ENCODE results near the gene IL13RA2.

The IL13RA2 gene

DNA sequence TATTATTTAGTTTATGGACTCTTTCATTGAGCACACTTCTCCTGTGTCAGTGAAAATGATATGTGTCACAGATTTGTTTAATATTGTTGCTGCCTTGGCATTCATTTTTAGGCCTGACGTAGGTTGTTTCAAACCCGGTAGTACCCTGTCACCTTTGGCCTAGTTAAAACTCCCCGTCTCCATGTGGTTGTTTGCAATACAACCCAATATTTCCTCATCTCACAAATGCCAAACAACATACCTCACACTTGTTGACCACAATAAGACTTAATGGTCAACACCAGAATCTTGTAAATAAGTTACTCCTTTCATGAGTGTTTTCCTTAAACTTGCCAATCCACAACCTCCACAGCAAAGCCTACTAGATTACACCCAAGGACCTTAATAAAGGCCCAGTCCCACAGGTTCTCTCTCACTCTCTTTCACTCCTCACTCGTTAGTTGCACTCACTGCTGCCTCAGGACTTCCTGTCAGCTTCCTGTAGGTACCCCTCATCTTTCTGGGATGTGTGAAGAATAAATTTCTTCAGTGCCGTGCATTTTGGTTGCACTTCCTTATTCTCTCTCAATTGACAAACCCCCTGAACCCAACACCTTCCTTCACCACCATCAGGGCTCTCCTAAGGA is 31.3 kb downstream of the IL13RA2 start:
- DNase-seq, result no peak

DNA sequence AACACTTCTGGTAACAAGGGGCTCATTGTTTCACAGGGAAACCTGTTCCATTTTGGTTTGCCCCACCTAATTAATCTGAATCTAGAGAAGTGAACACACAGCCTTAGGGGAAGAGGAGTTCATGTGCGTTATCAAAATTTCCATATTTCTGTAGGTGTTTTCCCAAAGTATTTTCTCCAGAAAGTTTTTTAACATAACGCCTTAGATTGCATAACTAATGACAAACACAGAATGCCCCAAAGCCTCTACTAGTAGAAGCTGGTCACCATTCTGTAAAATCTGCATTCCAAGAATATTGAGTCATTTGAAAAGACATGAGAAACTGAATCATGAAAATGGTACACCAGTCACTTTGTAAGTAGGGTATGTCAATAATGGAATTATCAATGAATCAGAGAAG is 41.1 kb downstream of the IL13RA2 start:
- DNase-seq, result no peak

DNA sequence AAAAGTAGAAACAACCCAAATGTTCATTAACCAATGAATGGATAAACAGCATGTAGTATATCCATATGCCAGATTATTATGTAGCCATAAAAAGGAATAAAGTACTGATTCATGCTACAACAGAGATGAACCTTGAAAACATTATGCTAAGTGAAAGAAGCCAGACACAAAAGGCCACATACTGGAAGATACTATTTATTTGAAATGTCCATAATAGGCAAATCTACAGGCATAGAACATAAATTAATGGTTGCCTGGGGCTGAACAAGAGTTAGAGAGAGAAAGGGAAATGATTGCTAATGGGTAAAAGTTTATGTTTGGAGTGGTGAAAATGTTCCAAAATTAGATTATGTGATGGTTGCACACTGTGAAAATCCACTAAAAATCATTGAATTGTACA is 44.4 kb downstream of the IL13RA2 start:
- DNase-seq, result no peak

DNA sequence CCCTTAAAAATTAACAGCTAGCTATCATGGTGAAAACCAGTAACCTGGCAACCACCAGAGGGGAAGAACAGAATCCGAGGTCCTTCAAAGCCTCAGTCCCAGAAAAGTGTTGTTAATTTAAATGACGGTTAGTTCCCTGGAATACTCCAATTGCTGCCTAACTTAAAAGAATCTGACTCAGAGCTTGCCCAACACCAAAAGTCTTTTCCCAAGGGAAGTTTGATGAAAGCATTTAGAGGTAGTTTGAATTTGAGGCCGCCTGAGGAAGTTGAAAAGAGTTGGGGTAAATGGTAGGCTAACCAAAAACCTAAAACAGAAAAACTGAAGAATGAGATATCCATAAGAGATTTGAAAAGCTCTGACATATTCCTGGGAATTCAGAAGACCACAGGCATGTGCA is 46.6 kb downstream of the IL13RA2 start:
- DNase-seq, result no peak

DNA sequence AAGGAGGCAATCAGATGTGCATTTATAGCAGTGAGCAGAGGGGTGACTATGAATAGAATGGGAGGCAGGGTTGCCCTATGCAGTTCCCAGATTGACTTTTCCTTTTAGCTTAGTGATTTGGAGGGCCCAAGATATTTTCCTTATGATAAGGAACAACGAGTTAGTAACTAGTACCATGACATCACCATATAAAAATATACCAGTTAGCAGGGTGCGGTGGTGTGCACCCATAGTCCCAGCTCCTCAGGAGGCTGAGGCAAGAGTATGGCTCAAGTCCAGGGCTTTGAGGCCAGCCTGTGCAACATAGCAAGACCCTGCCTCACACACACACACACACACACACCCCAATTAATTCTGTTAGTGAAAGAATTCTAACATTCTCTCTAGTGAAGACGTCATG is 53.0 kb downstream of the IL13RA2 start:
- DNase-seq, result no peak

DNA sequence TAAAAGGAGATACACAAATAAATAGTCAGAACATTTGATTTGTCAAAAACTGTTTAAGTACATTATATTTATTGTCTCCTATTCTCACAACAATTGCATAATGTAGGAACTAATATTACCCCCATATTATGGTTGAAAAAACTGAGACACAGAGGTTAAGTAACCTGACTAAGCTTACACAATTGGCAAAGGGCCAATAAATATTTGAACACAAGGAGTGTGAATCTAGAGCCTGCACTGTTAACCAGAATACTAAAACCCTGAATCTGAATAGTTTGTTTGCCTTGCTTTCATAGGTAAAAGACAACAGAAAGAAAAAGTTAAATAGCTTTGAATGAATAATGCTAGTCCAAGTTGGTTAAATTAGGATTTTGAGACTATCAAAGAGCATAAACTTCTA is 55.2 kb downstream of the IL13RA2 start:
- no peak for DNase-seq

DNA sequence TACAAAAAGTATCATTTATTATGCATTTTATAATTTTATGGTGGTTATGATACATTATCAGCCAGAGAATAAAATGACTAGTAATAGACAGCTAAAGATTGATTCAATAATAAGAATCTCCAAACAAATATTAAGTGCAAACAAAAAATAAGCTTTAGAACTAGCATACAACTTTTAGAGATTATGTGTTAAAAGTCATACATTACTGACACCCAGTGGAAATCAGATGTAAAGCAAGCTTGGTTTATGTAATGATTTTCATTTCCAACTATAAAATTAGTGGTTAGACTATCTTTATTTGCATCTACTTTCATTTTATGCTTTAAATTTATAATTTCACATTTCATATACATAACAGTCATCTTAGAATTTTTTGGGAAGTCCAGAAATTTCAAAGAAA is 57.7 kb downstream of the IL13RA2 start:
- no peak for DNase-seq
